Endometrium (tissue), 2 donors: ENCODE data around the gene KCNA5.

ENCODE experiments used
- FAIRE-seq: peaks from 2 replicates; lab custom pipeline; 2012; peaks lifted over from hg19 to GRCh38; lab: Jason Lieb, UNC
- donor health status: control.
- donor health status: control.

Gene KCNA5

GRCh38 chr12:5043589-5044419 is at the start of gene KCNA5:
KCNA5 (plus strand) TSS chr12:5043879; CDS start chr12:5044148, 269 bp downstream.
- FAIRE-seq, result no peak

- no peak for FAIRE-seq
These were observed 49.1 kb upstream of the KCNA5 start for GRCh38 chr12:4994622-4995021.

- no peak for FAIRE-seq
These were observed 47.0 kb upstream of the KCNA5 start for GRCh38 chr12:4996714-4997113.

- FAIRE-seq, result no peak
These were observed 45.7 kb upstream of the KCNA5 start for GRCh38 chr12:4997939-4998338.

GRCh38 chr12:5000204-5000603 is 43.5 kb upstream of the KCNA5 start:
- FAIRE-seq, result no peak

- no peak for FAIRE-seq
These were observed 42.9 kb upstream of the KCNA5 start for GRCh38 chr12:5000658-5001385.

- no peak for FAIRE-seq
These were observed 40.5 kb upstream of the KCNA5 start for GRCh38 chr12:5003025-5003666.

- FAIRE-seq, result no peak
These were observed 35.0 kb upstream of the KCNA5 start for GRCh38 chr12:5008661-5009060.

GRCh38 chr12:5010151-5010550 is 33.5 kb upstream of the KCNA5 start:
- FAIRE-seq, result no peak

- no peak for FAIRE-seq
These were observed 31.3 kb upstream of the KCNA5 start for GRCh38 chr12:5012337-5012736.

GRCh38 chr12:5013266-5013730 is 30.4 kb upstream of the KCNA5 start:
- no peak for FAIRE-seq

GRCh38 chr12:5014269-5014668 is 29.4 kb upstream of the KCNA5 start:
- FAIRE-seq, result no peak

- no peak for FAIRE-seq
These were observed 27.8 kb upstream of the KCNA5 start for GRCh38 chr12:5015711-5016492.

GRCh38 chr12:5016526-5016925 is 27.2 kb upstream of the KCNA5 start:
- FAIRE-seq, result no peak

- FAIRE-seq, result no peak
These were observed 25.9 kb upstream of the KCNA5 start for GRCh38 chr12:5017638-5018348.

- no peak for FAIRE-seq
These were observed 25.0 kb upstream of the KCNA5 start for GRCh38 chr12:5018677-5019076.

GRCh38 chr12:5022025-5022424 is 21.7 kb upstream of the KCNA5 start:
- FAIRE-seq, result no peak

GRCh38 chr12:5022465-5023061 is 21.1 kb upstream of the KCNA5 start:
- FAIRE-seq, result no peak

- FAIRE-seq, result no peak
These were observed 19.8 kb upstream of the KCNA5 start for GRCh38 chr12:5023842-5024241.

- no peak for FAIRE-seq
These were observed 17.2 kb upstream of the KCNA5 start for GRCh38 chr12:5026342-5026938.
